Activated CD4-positive, alpha-beta T cell treated with anti-CD3 and anti-CD28 coated beads, Interleukin-2, amount 50 U/mL, for 48 hours (primary cell): ENCODE measurements around the gene IDUA.

ENCODE experiments used
- DNase-seq, 2 experiments: peaks; one replicate each; pipeline ENCODE4 v3.0.0-alpha.2; 2020

IDUA gene

GRCh38 chr4:956531-957230 lies 30.2 kb upstream of the IDUA start:
- DNase-seq = no peak

- DNase-seq = no peak
Measured at GRCh38 chr4:957231-957580, 29.6 kb upstream of the IDUA start.

GRCh38 chr4:957581-958313 lies 29.1 kb upstream of the IDUA start:
- DNase-seq = no peak

- DNase-seq = no peak
Measured at GRCh38 chr4:958314-958665, 28.6 kb upstream of the IDUA start.

GRCh38 chr4:958696-959337 lies 28.0 kb upstream of the IDUA start:
- DNase-seq = no peak

- DNase-seq = no peak
Measured at GRCh38 chr4:959338-960139, 27.3 kb upstream of the IDUA start.

- no peak for DNase-seq
Measured at GRCh38 chr4:960140-960635, 26.7 kb upstream of the IDUA start.

- DNase-seq = no peak
Measured at GRCh38 chr4:960636-961350, 26.1 kb upstream of the IDUA start.

GRCh38 chr4:961351-962230 lies 25.3 kb upstream of the IDUA start:
- no peak for DNase-seq

- no peak for DNase-seq
Measured at GRCh38 chr4:962231-963208, 24.3 kb upstream of the IDUA start.

- no peak for DNase-seq
Measured at GRCh38 chr4:963276-964225, 23.3 kb upstream of the IDUA start.

GRCh38 chr4:964346-965025 lies 22.4 kb upstream of the IDUA start:
- DNase-seq = no peak

GRCh38 chr4:965048-965765 lies 21.6 kb upstream of the IDUA start:
- DNase-seq = no peak

GRCh38 chr4:965766-966134 lies 21.1 kb upstream of the IDUA start:
- DNase-seq = no peak

GRCh38 chr4:966266-967112 lies 20.4 kb upstream of the IDUA start:
- no peak for DNase-seq
